Measurements from ENCODE around the gene NTF3.

The NTF3 gene

GRCh38 chr12:5409619-5410018, 22.3 kb upstream of the NTF3 start:
- DNase-seq (ENCODE audit: insufficient read length, low spot score) (no peak), FAIRE-seq (no peak)
- TF ChIP-seq POLR2A (IDR thresholded peaks at IDR 0.05; ENCODE audit: low read depth, low read length) = no peak

GRCh38 chr12:5416571-5416970, 15.3 kb upstream of the NTF3 start:
- FAIRE-seq (no peak), DNase-seq (ENCODE audit: insufficient read length, low spot score) (no peak)
- no peak for TF ChIP-seq POLR2A (IDR thresholded peaks at IDR 0.05; ENCODE audit: low read depth, low read length)

DNA sequence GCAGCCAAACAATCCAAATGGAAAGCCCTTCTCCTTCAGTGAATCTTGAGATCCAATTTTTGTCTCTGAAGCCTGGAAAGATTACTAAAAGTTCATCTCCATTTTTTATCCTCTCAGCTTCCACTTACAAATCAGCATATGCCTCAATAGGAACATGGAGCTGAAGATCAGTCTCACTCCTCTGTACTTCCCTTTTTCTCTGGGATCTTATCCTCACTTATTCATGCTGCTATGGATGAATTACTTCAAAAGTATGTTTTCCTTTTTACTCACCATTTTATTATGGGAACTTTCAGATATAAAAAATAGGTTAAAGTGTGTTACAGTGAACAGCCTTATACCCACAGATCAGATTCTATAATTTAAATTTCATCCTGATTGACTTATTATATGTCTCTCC, 14.4 kb upstream of the NTF3 start:
- FAIRE-seq = no peak
- no peak for DNase-seq (ENCODE audit: insufficient read length, low spot score)
- TF ChIP-seq POLR2A (IDR thresholded peaks at IDR 0.05; ENCODE audit: low read depth, low read length) = no peak

GRCh38 chr12:5428332-5429221, 3.3 kb upstream of the NTF3 start:
- no peak for DNase-seq (ENCODE audit: insufficient read length, low spot score)
- TF ChIP-seq POLR2A (IDR thresholded peaks at IDR 0.05; ENCODE audit: low read depth, low read length) = no peak
- FAIRE-seq = no peak

DNA sequence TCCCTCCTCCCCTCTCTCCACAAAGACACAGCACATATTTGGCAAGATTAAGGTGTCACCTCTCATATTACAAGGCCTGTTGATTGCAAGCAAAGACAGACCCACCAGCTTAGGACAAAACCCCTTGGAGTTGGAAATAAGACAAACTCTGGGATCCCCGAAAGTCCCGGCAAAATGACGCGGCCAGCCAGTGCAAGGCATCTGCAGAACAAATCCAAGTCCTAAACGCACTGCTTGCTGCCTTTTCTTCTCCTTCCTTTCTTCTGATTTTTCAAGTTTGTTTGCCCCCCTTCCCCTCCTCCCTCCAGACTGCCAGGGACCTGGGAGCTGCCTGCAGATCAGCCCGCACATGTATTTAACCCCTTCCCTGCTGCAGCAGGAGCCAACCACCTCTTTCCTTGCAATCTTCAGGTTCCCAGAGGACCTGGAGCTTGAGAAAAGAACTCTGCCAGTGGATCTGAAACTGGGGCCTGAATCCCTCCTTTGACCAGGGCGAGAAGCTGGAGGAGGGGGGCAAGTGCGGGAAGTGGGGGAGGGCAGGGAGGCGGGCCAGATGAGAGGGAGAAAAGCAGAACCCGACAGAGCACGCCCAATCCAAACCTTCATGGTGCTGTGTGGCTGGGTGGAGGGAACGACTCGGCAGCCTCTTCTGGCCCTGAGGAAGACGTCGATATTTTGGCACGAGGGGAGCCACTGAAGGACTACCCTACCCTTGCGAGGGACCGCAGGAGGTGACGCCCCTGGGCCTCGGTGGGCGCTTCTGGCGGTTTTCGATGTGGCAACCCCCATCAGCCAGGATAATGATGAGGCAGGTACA, 2.0 kb upstream of the NTF3 start:
- FAIRE-seq = no peak
- TF ChIP-seq POLR2A (IDR thresholded peaks at IDR 0.05; ENCODE audit: low read depth, low read length) = no peak

DNA sequence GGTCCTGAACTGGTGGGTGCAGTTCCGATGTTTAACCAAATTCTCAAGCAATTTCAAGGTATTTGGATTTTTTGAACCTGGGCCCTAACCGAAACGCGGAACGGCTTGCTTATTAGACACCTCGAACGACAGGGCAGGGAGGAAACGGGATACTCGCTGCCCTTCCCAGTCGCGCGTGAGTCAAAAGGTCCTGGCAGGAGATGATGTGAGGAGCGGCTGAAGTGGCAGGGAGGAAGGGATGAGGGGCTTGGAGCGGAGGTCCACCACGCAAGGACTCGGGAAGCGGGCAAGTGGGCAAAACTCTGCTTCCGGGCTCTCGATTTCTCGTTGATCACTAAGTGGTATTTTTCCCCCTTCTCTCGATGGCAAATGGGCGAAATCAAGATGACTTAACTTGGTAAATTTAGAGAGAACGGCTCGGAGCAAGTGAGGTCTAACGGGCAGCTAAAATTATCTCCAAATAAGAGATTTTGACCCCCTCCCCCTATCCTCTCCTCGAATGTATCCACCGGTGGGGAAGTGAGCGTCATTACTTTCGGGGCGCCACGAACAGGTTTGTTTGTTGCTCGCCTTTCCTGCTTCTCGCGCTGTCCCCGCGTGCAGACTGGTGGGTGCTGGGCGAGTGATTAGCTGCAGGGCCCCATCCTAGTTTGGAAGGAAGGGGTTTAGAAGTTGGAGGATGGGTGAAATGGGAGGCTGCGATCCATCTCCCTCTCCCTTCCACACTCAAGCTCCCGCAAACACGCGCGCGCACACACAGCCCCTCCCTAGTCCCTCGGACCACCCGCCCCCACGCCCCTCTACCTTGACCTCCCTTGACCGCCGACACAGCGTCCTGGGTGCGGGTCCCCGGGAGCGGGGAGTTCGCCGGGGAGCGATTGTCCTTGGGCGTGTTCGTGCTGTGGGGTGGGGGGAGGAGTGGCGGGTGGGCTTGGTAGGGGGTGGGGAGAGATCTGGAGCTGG, 986 bp upstream of the NTF3 start:
- TF ChIP-seq POLR2A (IDR thresholded peaks at IDR 0.05; ENCODE audit: low read depth, low read length) = no peak
- DNase-seq (ENCODE audit: insufficient read length, low spot score) (no peak), FAIRE-seq (no peak)

More for the DNA sequence above, 2.0 kb upstream of the NTF3 start:
- DNase-seq (ENCODE audit: insufficient read length, low spot score) = no peak

- no peak for DNase-seq (ENCODE audit: insufficient read length, low spot score)
- FAIRE-seq = no peak
- no peak for TF ChIP-seq POLR2A (IDR thresholded peaks at IDR 0.05; ENCODE audit: low read depth, low read length)
These were observed 1.4 kb downstream of the NTF3 start for GRCh38 chr12:5433081-5433844.

- FAIRE-seq (no peak), DNase-seq (ENCODE audit: insufficient read length, low spot score) (no peak)
- no peak for TF ChIP-seq POLR2A (IDR thresholded peaks at IDR 0.05; ENCODE audit: low read depth, low read length)
These were observed 2.1 kb downstream of the NTF3 start for GRCh38 chr12:5433845-5434646.

GRCh38 chr12:5434647-5435560, 3.0 kb downstream of the NTF3 start:
- DNase-seq (ENCODE audit: insufficient read length, low spot score) (no peak), FAIRE-seq (no peak)

DNA sequence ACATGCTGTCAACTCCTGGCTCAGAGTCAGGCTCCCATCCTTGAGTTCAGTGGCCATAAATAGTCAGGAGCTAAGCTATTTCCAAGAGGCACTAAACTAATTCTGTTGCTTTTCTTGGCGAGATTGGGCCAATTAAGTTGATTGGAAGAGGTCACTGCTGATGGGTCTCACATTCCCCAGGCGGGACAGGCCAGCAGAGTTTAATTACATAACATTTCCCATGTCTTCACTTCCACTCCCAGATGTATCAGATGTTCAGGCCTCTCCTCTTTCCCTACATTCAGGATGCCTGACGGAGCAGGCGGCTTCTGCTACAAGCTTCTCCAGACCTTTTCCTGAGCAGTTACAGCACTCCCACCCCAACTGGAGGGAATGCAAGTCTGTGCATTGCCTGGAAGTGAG, 5.3 kb downstream of the NTF3 start:
- FAIRE-seq (no peak), DNase-seq (ENCODE audit: insufficient read length, low spot score) (no peak)
- TF ChIP-seq POLR2A (IDR thresholded peaks at IDR 0.05; ENCODE audit: low read depth, low read length) = no peak

More at GRCh38 chr12:5434647-5435560, 3.0 kb downstream of the NTF3 start:
- TF ChIP-seq POLR2A (IDR thresholded peaks at IDR 0.05; ENCODE audit: low read depth, low read length) = no peak

DNA sequence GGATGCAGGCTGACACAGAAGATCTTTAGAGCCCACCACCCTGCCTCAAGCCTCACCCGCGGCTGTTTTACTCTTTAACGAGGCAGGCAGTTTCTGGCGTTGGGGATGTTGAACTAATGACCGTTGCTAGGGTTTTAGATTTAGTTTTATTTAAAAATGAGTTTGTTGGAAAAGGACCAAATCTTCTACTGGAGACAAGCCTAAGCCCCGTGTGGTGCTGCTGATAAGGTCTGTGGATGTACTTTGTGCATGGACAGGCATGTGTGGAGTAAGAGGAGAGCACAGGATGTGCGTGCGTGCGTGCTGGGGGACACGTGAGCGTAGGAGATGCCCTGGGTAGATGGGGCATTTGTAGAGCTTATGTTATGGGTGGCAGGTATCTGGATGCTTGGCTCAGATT, 5.7 kb downstream of the NTF3 start:
- FAIRE-seq = no peak
- no peak for TF ChIP-seq POLR2A (IDR thresholded peaks at IDR 0.05; ENCODE audit: low read depth, low read length)
- DNase-seq (ENCODE audit: insufficient read length, low spot score) = no peak

All from H54 (cell line).